Adrenal gland (tissue), 5 donors: Measurements from ENCODE around the gene ADISSP.

Experiments
- CTCF ChIP-seq, 6 experiments: fragments of 450-650 bp in 4 of 6; fragments of 200-600 bp in 2 of 6; sonication (generic) in 1 of 6; IDR thresholded peaks; 1 replicate in 5 of 6; 2 replicates in 1 of 6; pipeline versions ENCODE4 v1.5.1 to v1.8.0; 2016 to 2021; ENCODE audit warnings: antibody characterized with exemption in 6 of 6, mild to moderate bottlenecking in 2 of 6, moderate library complexity in 1 of 6
- POLR2A ChIP-seq, 2 donors: fragments of 450-650 bp; IDR thresholded peaks; one replicate each; pipeline ENCODE4 v1.6.1; 2017; ENCODE audit warnings: antibody characterized with exemption in 2 of 2, mild to moderate bottlenecking in 2 of 2, moderate library complexity in 1 of 2
- donor health status: DM: no; HTN: no; CAD: no.

- TF ChIP-seq POLR2A (IDR thresholded peaks at IDR 0.05), result no peak
- no peak for TF ChIP-seq CTCF (IDR thresholded peaks at IDR 0.05)
Observed at GRCh38 chr20:3753501-3754275, 13.9 kb downstream of the ADISSP start.
